Measurements from ENCODE around the gene RHBDD1.

Gene RHBDD1

GRCh38 chr2:226798422-226799210 lies 37.2 kb upstream of the RHBDD1 start:
- Histone ChIP-seq H3K79me2 (no peaks in the 10 kb centered on the region), H3K4me1 (peaks cover 4% of the 10 kb centered on the region), H3K36me3 (ENCODE audit: control insufficient read depth, insufficient read depth, low read length) (no peaks in the 10 kb centered on the region), H3K9me3 (ENCODE audit: control insufficient read depth, low read length) (no peaks in the 10 kb centered on the region), H2AFZ (peak overlapping the region; percentile 89), H3K4me2 (ENCODE audit: low read length) (peak overlapping the region; percentile 75), H3K9ac (peak overlapping the region; percentile 39), H3K27ac (peak overlapping the region; percentile 80), H3K4me3 (ENCODE audit: low read depth, low read length) (peak overlapping the region; percentile 67), H3K27me3 (ENCODE audit: control insufficient read depth, insufficient read depth, low read length) (no peaks in the 10 kb centered on the region)
- no peak for TF ChIP-seq CTCF (IDR thresholded peaks at IDR 0.05)

- H3K9ac ChIP-seq, result peak within 1 kb of the TSS; percentile 39
- H3K79me2 ChIP-seq, result no peaks in the 10 kb centered on the region
- H2AFZ ChIP-seq, result peak within 1 kb of the TSS; percentile 89
- H3K9me3 ChIP-seq (ENCODE audit: control insufficient read depth, low read length), result no peaks in the 10 kb centered on the region
- peak within 1 kb of the TSS; percentile 96 for H3K4me2 ChIP-seq (ENCODE audit: low read length)
- no peaks in the 10 kb centered on the region for H3K36me3 ChIP-seq (ENCODE audit: control insufficient read depth, insufficient read depth, low read length)
- no peaks in the 10 kb centered on the region for H3K27me3 ChIP-seq (ENCODE audit: control insufficient read depth, insufficient read depth, low read length)
- peaks cover 4% of the 10 kb centered on the region for H3K4me1 ChIP-seq
- peak within 1 kb of the TSS; percentile 82 for H3K27ac ChIP-seq
- peak within 1 kb of the TSS; percentile 67 for H3K4me3 ChIP-seq (ENCODE audit: low read depth, low read length)
- no peak for TF ChIP-seq CTCF (IDR thresholded peaks at IDR 0.05)
These were observed 36.5 kb upstream of the RHBDD1 start, which contains the start of gene IRS1 for GRCh38 chr2:226799211-226799975. Gene IRS1, minus strand, starts transcription at chr2:226799820. Its CDS starts 1,082 bp downstream, at chr2:226798738.

GRCh38 chr2:226799976-226800940 lies 35.6 kb upstream of the RHBDD1 start:
- Histone ChIP-seq H3K36me3 (ENCODE audit: control insufficient read depth, insufficient read depth, low read length) (no peaks in the 10 kb centered on the region), H2AFZ (peak overlapping the region; percentile 72), H3K4me1 (peaks cover 4% of the 10 kb centered on the region), H3K27ac (peak overlapping the region; percentile 82), H3K27me3 (ENCODE audit: control insufficient read depth, insufficient read depth, low read length) (no peaks in the 10 kb centered on the region), H3K4me3 (ENCODE audit: low read depth, low read length) (peak overlapping the region; percentile 64), H3K4me2 (ENCODE audit: low read length) (peak overlapping the region; percentile 96), H3K9ac (no peak overlapping the region), H3K79me2 (no peaks in the 10 kb centered on the region), H3K9me3 (ENCODE audit: control insufficient read depth, low read length) (no peaks in the 10 kb centered on the region)
- TF ChIP-seq CTCF (IDR thresholded peaks at IDR 0.05), result peak; percentile 20

- Histone ChIP-seq H3K36me3 (ENCODE audit: control insufficient read depth, insufficient read depth, low read length) (no peaks in the 10 kb centered on the region), H3K4me2 (ENCODE audit: low read length) (peak overlapping the region; percentile 96), H3K9ac (no peak overlapping the region), H3K79me2 (no peaks in the 10 kb centered on the region), H3K4me3 (ENCODE audit: low read depth, low read length) (peak overlapping the region; percentile 64), H2AFZ (peak overlapping the region; percentile 72), H3K9me3 (ENCODE audit: control insufficient read depth, low read length) (no peaks in the 10 kb centered on the region), H3K27ac (peak overlapping the region; percentile 82), H3K27me3 (ENCODE audit: control insufficient read depth, insufficient read depth, low read length) (no peaks in the 10 kb centered on the region), H3K4me1 (peaks cover 4% of the 10 kb centered on the region)
- no peak for TF ChIP-seq CTCF (IDR thresholded peaks at IDR 0.05)
These were observed 34.7 kb upstream of the RHBDD1 start for GRCh38 chr2:226800941-226801784.
